Subcutaneous adipose tissue (tissue), 4 donors: ENCODE data around the gene DLGAP3. TPM values are rescaled to one million over a fixed set of nuclear protein-coding genes. Genes with fewer than 3 reads are reported as not detected.

Source experiments
- total RNA-seq, 4 donors: library from RNA; depleted of rRNA; stranded (reverse); fragments of >200 nt; gene quantifications; one replicate each; pipeline ENCODE4 v1.1.0, GENCODE V29; 2016
- TF ChIP-seq, protein P1 (sequence below): fragments of 450-650 bp; IDR thresholded peaks from one replicate; pipeline ENCODE4 v1.5.1; 2016; ENCODE audit warnings: low read depth, mild to moderate bottlenecking, control low read depth, antibody characterized with exemption, moderate library complexity

Gene DLGAP3
- total RNA-seq, 4 donors from 2014 or later: 0.17 TPM; not detected in 3

DNA sequence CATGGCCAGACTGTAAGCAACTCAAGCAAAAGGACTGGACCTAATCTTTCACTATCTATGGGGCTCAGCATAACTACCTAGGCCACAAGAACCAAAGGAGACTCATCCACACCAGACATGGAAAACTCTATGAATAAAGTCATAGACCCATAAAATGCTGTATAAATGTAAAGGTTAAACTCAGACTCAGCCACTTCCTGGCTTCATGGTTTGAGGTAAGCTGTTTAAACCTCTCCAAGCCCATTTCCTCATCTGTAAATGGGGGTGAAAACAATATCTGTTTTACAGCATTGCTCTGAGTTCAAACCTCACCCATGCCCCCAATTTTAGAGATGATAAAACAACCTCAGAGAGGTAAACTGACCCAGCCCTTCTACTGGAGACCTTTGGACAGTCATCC is 65.9 kb downstream of the DLGAP3 start:
- TF ChIP-seq, protein P1, sequence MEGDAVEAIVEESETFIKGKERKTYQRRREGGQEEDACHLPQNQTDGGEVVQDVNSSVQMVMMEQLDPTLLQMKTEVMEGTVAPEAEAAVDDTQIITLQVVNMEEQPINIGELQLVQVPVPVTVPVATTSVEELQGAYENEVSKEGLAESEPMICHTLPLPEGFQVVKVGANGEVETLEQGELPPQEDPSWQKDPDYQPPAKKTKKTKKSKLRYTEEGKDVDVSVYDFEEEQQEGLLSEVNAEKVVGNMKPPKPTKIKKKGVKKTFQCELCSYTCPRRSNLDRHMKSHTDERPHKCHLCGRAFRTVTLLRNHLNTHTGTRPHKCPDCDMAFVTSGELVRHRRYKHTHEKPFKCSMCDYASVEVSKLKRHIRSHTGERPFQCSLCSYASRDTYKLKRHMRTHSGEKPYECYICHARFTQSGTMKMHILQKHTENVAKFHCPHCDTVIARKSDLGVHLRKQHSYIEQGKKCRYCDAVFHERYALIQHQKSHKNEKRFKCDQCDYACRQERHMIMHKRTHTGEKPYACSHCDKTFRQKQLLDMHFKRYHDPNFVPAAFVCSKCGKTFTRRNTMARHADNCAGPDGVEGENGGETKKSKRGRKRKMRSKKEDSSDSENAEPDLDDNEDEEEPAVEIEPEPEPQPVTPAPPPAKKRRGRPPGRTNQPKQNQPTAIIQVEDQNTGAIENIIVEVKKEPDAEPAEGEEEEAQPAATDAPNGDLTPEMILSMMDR: no peak

DNA sequence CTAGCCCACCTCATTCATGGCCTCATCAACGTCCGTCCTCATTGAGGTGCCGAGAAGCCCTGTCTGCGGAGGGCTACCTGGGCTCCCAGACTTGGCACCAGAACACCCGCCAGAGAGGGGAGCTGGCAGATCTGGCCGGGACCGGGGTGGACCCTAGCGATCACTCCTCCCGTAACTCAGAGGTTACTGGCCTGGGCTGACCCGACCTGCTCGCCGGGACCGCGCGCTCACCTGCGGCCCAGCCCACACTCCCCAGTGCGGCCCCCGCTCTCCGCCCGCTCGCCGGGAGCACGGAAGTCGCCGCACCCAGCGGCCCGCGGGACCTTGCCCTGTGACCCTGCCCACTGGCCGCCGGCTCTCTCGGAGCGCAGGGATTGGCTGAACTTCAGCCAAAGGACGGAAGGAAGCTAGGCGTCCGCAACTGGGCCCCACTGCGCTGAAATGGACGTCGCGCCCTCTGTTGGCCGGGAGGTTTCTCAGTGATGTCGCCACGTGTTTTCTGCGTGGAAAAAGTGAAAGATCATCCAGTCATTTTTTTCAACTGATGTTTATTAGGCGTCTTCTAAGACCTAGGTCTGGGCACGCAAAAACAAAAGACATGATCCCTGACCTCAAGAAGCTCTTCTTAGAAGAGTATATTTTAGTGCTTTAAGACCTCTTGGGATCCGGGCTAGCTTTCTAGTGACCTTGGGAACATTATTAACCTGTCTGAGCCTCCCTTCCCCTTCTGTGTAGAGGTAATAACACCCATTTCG is 69.8 kb downstream of the DLGAP3 start, which contains the start of gene SMIM12:
Gene SMIM12, minus strand, starts transcription at position 304 of the 755 bp plus-strand sequence. CDS start 3,772 bp downstream, outside the sequence.
- TF ChIP-seq, protein P1: no peak

DNA sequence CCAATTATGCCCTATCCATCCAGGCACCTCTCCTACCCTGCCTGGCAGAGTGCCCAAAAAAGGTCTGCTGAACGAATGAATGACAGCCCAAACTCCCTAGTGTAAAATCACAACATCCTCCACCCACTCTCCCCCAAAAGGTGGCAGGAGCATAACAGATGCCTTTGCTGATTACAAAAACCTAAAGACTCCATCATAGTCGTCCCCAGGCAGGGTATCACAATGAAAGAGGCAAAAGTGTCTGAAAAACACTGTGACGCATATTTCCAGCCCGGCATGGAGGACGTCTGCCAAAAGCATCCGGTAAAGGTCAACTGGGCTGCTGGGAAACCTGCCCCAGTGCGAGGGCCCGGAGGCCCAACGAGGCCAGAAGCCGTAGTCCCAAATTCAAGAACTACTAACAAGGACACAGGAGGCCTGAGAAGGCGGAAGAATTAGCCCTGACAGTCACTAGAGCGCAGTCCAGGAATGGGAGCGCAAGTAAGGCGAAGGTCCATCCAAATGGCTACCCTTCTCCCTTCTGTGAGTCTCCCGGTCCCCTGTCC is 70.5 kb downstream of the DLGAP3 start:
- TF ChIP-seq, protein P1: no peak

DNA sequence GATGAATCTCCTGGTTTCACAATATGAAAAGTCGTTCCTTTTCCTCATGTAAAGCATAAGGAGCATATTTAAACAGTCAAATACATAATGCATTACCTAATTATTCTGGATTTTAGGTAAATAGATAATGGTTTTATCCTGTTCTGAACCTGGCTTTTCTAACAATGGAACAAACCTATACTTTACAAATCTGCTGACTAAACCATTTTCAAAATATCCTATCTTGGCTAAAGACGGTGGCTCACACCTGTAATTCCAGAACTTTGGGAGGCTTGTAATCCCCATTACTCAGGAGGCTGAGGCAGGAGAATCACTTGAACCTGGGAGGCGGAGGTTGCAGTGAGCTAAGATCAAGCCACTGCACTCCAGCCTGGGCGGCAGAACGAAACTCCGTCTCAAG is 72.8 kb downstream of the DLGAP3 start:
- TF ChIP-seq, protein P1: no peak

DNA sequence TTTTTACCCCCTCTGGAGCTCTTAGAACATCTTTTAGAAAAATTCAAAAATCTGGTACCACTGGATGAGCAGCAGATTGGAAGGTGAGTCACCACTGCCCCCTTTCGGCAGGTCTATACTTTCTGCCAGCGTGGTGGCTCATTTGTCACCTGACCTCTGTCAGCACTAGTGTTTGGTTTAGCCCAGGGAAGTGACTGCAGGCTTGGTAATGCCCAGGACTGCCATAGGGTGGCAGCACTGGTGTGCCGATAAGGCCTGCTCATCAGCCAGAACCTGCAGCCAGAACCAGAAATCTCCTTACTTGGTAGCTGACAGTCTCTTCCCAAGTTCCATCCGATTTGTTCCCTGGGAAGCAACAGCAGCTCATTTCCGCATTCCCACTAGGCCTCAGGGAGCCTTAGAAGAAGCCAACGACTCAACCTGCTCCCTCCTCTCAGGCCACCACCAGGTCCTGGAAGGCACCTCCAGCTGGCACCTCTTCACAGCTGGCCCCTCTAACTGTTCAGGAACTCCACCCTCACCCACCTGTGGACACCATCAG is 76.7 kb downstream of the DLGAP3 start:
- TF ChIP-seq, protein P1: no peak

DNA sequence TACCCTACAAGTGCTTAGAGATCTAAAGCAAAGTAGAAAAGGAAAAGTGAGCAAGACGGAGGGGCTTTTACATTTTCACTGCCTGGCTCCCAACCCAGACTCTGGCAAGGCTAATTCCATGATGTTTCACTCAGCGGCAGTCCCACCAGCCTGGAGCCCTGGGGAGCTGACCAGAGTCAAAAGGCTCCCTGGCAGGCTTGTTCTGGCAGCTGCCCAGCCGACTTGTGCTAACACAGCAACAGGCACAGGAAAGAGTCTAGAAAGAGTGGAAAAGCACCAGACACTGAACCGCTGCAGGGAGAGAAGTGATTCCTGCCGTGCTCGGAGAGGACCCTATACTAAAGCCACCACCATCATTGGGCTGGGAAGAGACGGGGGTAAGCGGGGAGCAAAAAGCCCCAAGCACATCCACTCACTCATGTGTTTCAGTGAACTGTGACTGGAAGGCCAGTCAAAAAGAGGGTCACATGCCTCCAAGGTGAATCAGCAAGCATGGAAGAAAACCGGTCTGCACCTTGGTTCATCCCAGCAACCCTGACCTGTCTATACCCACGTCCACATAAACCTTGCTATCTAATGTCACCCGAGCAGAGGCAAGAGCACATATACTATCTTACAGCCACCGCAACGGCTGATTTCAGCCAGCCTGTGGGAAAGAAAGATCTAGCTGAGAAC is 77.9 kb downstream of the DLGAP3 start:
- TF ChIP-seq, protein P1: no peak

DNA sequence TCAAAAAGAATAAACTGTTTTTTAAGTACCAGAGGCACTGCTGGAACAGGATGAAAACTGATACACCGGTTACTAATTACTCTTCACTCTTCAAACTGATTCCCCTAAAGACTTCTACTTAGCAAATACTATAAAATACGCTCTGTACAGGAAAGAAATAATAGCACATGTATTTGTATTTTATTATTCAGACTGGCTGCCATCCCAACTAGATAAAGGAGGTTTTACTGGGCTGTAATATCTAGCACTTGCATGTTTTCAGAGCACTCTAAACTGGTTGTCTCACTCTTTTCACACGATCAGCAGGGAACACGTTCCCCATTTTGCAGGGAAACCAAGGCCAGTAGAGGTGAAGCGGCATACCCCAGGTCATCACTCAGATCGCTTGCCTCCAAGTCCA is 79.1 kb downstream of the DLGAP3 start:
- TF ChIP-seq, protein P1: no peak
